ENCODE data around the gene IFI35.
"Not testable (repeated sequence)": the region's sequence is repeated elsewhere in the genome, so short reads cannot be mapped to it uniquely, and the experiment has no call there.

Gene IFI35

DNA sequence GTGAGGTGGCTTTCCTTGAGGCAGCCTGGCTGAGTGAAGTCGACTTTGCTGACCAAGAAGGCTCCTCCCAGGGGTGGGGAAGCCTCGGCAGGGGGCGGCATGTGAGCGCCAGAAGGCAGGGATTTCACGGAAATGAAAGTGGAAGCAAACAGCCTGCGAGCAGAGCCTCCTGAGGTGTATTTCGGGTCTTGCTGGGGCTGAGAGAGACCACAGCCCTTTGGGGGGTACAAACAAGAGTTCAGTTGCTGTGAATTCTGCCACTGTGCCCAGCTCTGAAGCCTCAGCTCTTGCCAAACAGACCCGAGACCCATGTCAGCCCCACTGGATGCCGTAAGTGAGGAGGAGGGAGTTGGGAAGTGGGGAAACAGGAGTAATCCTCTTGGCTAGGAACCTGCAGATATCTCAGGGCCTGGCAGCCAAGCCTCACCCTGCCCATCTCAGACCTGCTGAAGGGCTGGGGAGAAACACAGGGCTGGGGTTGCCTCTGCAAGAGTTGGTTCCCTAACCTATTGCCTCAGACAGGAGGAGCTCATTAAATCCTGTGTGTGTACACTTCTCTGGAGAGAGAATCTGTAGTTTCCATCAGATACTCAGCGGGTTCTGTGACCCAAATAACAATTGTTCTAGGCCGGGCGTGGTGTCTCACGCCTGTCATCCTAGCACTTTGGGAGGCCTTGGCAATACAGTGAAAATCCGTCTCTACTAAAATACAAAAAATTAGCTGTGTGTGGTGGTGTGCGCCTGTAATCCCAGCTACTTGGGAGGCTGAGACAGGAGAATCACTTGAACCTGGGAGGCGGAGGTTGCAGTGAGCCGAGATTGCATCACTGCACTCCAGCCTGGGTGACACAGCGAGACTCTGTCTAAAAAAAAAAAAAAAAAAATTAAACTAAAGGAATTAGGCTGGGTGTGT lies at the start of gene IFI35:
Gene IFI35, plus strand, starts transcription at position 146 of the 913 bp plus-strand sequence. Its CDS starts 164 bp downstream, at position 310.
- peak; percentile 68 to 77 for DNase-seq (ENCODE audit: low read depth in 1 of 2, low spot score in 1 of 2)

DNA sequence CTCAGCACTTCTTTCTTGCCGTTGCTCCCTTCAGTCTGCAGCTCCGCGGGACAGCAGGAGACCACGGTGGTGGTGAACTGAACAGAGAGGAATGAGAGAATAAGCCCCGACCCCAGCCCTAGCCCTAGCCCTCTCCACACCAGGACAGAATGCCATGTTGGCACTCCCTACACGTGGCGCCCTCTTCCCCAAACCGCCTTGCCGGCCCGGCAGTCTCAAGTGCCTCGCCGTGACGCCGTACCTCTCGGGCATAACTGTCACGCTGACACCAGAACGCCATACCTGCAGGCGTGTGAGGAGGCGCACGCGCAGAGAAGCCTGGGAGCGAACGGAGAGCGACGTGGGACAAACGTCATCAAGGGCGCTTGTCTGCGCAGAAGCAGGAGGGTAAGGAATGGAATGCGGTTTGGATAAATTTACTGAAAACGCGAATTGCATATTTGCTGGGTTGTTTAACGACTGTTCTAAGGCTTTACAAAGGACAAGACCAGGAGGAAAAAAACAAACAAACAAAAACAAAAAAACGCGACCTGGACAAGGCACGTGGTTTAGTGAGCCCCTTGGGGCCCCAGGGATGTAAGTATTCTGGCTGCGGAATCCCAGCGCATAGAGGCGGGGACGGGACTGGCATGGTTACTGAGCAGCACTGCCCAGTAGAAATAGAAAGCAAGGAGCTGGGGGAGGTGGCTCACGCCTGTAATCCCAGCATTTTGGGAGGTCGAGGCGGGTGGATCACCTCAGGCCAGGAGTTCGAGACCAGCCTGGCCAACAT lies 42.2 kb upstream of the IFI35 start, which contains the start of gene AARSD1:
Gene AARSD1, minus strand, starts transcription at position 294 of the 772 bp plus-strand sequence. Its CDS starts 14 bp downstream, at position 280.
- DNase-seq (ENCODE audit: low read depth in 1 of 2, low spot score in 1 of 2): peak; percentile 73 to 81

DNA sequence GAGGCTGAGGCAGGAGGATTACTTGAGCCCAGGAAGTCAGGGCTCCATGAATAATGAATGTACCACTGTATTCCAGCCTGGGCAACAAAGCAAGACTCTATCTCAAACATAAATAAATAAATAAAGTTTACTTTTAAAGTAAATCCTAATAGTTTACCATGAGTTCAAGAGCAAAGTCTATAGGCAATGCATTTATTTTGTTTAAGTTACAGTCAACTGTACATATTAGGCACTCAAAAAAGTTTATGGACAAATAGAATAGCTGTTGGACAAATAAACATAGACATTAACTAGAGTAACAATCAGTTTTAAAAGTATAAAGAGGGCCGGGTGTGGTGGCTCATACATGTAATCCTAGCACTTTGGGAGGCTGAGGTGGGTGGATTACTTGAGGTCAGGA lies 38.7 kb upstream of the IFI35 start:
- no peak for DNase-seq (ENCODE audit: low read depth in 1 of 2, low spot score in 1 of 2)

DNA sequence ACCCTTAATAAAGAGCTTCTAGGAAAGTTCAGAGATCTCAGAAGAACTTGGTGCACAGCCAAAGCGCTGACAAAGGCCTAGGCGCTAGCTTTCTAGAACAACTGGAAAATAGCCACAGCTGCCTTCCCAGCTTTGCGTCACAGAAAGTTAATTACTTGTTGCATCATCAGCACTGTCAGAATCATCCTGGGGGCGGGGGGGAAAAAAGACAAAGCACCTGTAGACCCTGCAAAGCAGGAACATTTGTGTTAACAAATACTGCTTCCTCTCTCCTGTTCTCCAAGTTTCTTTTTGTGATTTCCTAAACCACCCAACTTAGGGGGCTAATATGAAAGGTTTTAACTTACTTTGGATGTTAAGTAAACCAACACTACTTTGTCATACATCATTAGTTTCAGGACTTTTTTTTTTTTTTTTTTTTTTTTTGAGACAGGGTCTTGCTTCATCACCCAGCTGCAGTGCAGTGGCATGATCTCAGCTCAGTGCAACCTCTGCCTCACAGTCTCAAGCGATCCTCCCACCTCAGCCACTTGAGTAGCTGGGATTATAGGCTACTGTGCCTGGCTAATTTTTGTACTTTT lies 37.5 kb upstream of the IFI35 start:
- no peak for DNase-seq (ENCODE audit: low read depth in 1 of 2, low spot score in 1 of 2)

DNA sequence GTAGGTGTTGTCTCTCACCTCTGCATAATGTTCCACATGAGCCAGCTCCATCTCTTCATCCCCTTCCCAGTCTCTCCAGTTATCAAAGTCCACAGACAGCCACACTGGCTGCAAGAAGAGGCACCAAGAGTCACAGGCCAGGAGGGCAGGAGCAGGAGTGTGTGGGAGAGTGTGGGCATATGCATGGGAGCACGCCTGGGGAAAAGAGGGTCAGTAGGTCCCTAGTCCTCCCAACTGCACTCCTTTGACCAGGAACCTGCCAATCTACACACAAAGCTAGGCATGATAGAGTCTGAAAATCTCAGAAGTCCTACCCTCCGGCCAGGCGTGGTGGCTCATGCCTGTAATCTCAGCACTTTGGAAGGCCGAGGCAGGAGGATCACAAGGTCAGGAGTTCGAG lies 35.0 kb upstream of the IFI35 start:
- no peak for DNase-seq (ENCODE audit: low read depth in 1 of 2, low spot score in 1 of 2)

DNA sequence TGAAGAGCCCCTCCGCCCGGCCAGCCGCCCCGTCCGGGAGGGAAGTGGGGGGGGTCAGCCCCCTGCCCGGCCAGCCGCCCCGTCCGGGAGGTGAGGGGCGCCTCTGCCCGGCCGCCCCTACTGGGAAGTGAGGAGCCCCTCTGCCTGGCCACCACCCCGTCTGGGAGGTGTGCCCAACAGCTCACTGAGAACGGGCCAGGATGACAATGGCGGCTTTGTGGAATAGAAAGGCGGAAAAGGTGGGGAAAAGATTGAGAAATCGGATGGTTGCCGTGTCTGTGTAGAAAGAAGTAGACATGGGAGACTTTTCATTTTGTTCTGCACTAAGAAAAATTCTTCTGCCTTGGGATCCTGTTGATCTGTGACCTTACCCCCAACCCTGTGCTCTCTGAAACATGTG lies 33.3 kb upstream of the IFI35 start:
- DNase-seq (ENCODE audit: low read depth in 1 of 2, low spot score in 1 of 2): not testable (repeated sequence)

DNA sequence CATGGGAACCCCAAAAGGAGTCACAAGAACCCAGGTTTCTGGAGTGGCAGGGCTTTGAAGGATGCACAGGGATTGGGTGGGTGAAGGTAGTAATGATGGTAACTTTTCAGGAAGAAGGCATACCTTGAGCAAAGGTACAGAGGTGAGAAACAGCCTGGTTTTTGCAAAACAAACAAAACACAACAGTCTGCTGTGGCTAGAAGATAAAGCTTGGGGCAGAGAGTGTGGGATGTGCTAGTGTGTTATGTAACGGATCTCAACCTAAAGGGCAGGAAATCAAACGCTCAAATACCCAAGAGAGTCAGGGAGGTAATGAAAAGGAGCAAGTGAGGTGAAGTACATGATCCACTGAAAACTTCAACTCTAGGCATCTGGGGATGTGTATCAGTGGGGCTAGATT lies 31.3 kb upstream of the IFI35 start:
- no peak for DNase-seq (ENCODE audit: low read depth in 1 of 2, low spot score in 1 of 2)

DNA sequence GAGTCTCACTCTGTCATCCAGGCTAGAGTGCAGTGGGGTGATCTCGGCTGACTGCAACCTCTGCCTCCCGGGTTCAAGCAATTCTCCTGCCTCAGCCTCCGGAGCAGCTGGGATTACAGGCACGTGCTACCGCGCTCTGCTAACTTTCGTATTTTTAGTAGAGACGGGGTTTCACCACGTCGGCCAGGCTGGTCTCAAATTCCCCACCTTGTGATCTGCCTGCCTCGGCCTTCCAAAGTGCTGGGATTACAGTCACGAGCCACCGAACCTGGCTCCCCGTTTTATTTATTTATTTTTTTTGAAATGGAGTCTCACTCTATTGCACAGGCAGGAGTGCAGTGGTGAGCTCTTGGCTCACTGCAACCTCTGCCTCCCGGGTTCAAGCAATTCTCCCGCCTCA lies 30.9 kb upstream of the IFI35 start:
- not testable (repeated sequence) for DNase-seq (ENCODE audit: low read depth in 1 of 2, low spot score in 1 of 2)

DNA sequence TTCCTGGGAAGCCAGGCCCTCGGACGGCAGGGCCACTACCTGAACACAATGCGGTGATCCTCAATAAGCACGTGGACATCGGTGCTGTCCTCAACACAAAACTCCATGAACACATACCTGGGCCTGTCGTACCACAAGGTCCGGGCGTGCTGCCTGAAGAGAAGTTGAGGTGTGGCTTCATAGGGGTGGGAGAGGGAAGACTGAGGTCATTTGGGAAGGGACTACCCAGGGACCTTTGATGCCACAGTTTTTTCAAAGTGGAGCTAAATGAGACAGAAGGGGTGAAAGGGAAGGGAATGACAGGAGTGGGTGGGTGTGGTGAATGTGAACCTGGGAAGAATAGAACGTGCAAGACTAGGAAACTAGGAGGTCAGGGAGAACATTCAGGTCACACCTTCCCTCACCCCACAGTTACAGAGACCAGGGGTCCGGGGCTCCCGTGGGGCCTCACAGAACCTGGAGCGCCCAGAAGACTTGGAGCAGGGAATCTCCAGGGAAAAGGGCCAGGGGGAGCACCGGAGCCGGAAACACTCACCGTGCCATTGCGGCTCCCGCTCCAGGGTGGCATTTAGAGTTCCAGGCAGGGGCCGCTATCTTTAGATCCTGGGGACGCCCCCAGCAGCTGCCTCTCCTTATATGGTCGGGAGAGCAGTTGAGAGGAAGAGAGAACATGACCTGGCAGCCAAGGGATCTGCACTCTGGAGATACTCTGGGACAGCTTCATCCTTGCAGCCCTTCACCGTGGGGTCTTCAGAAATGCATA lies 26.9 kb upstream of the IFI35 start, which contains the start of gene PTGES3L:
Gene PTGES3L, minus strand, starts transcription at position 570 of the 763 bp plus-strand sequence. Its CDS starts 27 bp downstream, at position 543.
- no peak for DNase-seq (ENCODE audit: low read depth in 1 of 2, low spot score in 1 of 2)

DNA sequence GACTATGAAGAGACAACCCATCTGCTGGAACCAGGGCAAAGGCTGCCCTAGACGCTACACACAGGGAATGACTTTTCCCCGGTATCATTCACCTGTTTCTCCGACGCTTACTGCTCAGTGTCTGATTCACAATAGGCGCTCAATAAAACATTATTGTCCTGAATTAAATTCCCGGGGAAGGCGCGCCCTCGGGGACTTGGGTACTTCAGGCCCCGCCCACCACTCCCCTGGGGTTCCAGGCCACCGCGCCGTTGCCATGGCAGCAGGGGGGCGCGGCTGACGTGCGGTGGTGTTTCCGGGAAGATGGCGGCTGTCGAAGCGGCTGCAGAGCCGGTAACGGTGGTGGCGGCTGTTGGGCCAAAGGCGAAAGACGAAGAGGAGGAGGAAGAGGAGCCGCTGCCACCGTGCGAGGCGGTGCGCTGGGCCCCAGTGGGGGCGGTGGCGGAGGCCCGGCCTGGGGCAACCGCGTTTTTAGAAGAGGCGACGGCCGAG lies 26.3 kb upstream of the IFI35 start, which contains the start of gene RUNDC1:
Gene RUNDC1, plus strand, starts transcription at position 292 of the 492 bp plus-strand sequence. Its CDS starts 12 bp downstream, at position 304.
- peak; percentile 79 to 88 for DNase-seq (ENCODE audit: low read depth in 1 of 2, low spot score in 1 of 2)

DNA sequence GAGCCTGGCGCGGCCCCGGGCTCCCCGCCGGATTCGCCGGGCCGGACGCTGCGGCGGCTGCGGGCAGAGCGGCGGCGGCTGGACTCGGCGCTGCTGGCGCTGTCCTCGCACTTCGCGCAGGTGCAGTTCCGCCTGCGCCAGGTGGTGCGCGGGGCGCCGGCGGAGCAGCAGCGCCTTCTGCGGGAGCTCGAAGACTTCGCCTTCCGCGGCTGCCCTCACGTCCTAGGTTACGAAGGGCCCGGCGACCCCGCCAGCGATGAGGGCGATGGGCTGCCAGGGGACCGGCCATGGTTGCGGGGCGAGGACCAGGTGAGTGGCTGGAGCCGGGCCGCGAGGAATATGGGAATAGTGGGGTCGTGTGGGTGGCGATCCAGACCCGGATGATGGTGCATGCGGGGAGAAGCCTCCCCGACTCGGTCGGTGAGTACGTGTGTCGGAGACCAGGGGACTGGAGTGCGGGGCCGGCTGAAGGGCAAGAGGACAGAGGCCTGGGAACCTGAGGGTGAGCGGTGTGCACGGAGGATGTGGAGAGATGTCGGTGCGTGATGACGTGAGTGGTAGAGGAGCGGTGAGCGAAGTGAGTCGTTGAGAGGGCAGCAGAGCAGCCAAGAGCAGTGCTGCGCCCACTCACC lies 25.7 kb upstream of the IFI35 start:
- DNase-seq (ENCODE audit: low read depth in 1 of 2, low spot score in 1 of 2): peak; percentile 9 to 26

DNA sequence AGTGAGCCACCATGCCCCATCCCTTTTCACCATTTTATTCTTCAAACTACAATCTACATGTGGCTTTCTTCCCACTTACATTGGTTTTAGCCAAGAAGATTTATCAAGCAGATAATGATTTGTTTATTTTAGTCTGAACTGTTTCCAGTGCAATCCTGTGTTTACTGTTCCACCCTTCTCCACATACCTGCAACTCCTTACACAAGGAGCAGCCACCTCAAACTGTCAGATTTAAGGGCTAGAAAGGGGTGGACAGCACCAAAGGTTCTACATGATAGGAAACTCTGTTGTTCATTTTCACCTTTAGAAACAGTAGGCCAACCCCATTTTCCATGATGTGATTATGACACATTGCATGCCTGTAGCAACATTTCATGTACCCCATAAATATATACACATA lies 24.3 kb upstream of the IFI35 start:
- no peak for DNase-seq (ENCODE audit: low read depth in 1 of 2, low spot score in 1 of 2)

DNA sequence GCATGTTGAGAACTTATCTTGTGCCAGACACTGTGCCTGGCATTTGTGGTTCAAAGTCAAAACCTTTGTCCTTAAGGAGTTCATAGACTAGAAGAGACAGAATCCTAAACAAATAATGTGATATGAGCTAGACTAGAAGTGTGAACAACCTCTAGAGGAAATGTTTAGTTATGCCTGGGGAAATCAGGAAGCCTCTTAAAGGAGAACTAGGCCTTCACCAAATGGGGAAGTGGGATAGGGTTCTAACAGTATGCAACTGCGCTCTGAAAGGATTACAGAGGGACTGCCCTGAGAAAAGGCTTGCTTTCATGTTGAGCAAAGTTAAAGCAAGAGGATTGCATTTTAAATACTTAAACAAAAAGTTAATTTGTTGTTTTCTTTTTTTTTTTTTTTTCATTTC lies 21.4 kb upstream of the IFI35 start:
- DNase-seq (ENCODE audit: low read depth in 1 of 2, low spot score in 1 of 2): no peak

DNA sequence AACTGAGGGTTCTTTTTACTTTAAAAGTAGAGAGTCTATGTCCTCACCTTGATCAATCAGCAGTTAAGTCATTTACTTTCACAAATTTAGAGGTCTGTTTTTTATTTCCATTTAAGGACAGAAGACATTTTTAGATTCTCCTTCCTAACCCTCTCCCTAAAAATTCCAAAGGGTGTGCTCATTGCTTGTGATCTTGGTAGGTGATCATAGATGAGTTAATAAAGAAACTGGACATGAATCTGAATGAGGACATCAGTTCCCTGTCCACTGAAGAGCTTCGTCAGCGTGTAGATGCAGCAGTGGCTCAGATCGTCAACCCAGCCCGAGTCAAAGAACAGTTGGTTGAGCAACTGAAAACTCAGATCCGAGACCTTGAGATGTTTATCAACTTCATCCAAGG lies 17.4 kb upstream of the IFI35 start:
- DNase-seq (ENCODE audit: low read depth in 1 of 2, low spot score in 1 of 2): no peak

DNA sequence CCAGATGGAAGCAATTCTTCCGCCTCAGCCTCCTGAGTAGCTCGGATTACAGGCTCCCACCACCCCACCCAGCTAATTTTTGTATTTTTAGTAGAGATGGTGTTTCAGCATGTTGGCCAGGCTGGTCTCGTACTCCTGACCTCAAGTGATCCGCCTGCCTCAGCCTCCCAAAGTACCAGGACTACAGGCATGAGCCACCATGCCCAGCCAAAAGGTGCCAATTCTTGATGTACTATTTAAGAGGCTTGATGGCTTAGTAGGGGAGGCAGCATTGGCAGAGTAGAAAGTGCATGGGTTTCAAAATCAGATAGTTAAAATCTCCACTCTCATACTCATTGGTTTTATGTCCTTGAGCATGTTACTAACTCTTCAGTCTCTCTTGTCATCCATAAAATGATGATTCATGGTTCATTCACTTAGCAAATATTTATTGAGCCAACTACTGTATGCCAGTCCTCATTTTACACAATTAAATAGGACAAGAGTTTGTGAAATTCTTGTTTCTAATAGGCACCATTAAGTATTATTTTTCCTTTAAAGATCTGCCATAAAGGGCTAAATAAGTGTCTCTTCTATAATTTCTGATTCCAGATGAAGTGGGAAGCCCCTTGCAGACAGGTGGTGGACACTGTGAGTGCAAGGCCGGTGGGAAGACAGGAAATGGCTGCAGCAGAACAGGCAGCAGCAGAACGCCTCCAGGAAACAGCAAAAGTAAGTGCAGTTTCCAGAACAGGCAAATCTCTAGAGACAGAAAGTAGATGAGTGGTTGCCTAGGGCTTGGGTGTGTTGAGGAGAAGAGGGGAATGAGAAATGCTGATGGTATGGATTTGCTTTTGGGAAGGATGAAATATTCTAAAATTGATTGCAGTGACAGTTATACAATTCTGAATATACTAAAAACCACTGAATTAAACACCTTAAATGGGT lies 16.6 kb upstream of the IFI35 start:
- no peak for DNase-seq (ENCODE audit: low read depth in 1 of 2, low spot score in 1 of 2)

DNA sequence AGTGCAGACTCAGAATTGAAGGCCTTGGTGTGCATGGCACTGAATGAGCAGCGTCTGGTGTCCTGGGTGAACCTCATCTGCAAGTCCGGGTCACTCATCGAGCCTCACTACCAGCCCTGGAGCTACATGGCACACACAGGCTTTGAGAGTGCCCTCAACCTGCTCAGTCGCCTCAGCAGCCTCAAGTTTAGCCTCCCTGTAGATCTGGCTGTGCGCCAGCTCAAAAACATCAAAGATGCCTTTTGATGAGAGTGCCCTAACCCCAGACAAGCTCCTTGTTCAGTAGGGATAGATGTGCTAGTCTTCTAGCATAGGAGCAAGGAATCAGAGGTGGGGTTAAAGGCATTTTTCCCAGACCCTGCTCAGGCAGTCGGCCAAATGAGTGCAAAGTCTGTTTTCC lies 15.1 kb upstream of the IFI35 start:
- no peak for DNase-seq (ENCODE audit: low read depth in 1 of 2, low spot score in 1 of 2)

DNA sequence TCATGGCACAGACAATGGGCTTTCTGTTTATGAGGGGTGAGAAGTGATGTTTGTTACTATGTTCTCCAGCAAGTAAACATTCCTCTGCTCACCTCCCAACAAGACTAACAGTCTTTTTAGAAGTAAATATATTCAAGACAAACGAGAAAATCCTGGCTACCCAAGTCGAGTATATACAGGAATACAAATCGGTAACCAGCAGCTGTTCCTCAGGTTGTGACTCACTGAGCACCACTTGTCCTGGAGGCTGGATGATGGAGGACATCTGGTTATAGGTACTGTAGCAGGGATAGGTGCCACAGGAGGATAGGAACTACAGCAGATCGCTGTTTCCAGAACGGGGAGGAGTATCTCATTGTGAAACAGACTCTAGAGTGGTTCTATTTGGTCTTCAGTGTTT lies 13.7 kb upstream of the IFI35 start:
- DNase-seq (ENCODE audit: low read depth in 1 of 2, low spot score in 1 of 2): no peak

DNA sequence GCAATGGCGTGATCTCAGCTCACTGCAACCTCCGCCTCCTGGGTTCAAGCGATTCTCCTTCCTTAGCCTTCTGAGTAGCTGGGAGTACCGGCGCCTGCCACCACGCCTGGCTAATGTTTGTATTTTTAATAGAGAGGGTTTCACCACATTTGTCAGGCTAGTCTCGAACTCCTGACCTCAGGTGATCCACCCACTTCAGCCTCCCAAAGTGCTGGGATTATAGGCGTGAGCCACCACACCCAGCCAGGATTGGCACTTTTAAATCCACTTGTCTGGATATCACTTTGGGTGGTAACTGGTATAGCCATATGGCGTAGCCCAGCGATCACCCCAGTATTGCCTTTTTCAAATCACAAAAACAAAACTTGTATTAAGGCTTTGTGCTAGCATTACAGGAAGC lies 12.7 kb upstream of the IFI35 start:
- not testable (repeated sequence) for DNase-seq (ENCODE audit: low read depth in 1 of 2, low spot score in 1 of 2)
